ENCODE measurements around the gene CRYBA2.

CRYBA2 gene

DNA sequence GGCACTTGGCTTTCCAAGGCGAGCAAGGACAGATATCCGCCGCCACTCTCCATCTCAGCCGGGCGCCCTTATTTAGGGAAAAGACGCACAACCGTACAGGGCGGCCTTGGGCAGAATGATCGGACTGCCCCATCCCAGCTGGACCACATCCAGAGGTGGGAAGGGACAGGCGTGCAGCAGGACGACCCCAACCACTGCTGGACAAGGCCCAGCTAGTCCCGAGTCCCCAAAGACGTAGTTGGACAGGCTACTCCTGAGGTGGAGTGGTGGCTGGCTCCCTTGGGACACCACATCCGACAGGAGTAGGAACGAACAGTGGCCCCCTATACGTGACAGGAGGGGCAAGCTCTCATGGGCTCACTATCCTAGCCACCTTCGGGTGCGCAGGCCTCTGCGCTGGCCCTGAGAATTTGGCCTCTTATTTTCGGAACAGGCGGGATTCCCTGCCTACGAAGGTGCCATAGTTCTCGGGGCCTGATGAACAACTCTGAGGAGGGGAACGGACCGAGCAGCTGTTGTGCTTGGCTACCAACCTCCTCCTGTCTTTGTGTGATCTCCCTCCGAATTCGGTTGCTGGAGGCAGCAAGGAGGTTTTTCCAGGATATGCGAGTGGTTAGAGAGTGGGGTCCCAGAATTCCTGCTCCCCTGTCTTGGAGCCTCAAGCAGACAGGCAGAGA is 10.5 kb downstream of the CRYBA2 start:
- no peak for ATAC-seq
- no peak for DNase-seq

DNA sequence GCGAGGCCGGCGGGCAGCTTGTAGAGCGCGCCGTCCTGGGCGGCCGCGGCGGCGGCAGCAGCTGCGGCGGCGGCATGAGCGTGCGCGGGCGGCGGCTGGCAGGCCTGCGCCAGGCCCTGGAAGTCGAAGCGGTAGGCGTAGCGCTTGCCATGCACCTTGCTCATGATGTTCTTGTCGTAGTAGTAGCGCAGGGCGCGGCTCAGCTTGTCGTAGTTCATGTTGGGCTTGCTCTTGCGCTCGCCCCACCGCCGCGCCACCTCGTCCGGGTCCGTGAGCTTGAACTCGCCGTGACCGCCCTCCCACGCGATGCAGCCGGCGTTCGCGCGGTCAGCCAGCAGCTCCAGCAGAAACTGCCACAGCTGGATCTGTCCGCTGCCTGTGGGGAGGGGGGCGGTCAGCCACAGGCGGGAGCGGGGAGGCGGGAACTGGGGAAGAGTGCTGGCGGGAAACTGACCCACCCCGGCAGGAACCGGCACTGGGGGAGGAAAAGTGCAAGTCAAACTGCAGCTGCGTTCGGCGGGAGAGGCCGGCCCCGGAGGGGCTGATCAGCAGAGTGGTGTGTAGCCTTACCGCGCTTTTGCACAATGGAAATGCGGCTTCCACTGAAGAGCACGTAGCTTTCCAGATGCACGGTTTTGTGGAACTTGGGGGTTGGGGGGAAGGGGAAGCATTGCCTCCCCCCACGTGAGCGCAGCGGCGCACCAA is 11.2 kb downstream of the CRYBA2 start:
- ATAC-seq (no peak), DNase-seq (peak; percentile 36)

DNA sequence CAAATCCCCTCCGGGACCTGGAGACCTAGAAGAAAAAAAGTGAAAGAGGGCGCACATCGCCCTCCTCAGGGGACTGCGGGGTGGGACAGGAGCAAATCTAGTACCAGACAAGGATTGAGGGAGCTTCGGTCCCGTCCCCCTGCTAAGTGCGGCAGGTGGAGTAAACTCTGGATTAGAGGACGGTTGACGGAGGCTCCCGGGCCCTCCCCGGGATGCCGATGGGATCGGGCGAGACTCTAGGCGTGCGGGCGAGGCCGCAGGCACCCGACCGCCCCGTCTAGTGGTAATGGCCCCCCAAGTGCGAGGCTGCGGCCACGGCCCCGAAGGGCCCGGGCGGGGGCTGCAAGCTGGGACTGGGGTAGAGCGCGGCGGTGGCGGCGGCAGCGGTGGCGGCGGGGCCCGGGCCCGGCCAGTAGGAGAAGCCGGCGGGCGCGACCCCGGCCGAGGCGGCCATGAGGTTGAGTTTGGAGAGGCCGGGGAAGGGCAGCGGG is 11.8 kb downstream of the CRYBA2 start:
- ATAC-seq: no peak

DNA sequence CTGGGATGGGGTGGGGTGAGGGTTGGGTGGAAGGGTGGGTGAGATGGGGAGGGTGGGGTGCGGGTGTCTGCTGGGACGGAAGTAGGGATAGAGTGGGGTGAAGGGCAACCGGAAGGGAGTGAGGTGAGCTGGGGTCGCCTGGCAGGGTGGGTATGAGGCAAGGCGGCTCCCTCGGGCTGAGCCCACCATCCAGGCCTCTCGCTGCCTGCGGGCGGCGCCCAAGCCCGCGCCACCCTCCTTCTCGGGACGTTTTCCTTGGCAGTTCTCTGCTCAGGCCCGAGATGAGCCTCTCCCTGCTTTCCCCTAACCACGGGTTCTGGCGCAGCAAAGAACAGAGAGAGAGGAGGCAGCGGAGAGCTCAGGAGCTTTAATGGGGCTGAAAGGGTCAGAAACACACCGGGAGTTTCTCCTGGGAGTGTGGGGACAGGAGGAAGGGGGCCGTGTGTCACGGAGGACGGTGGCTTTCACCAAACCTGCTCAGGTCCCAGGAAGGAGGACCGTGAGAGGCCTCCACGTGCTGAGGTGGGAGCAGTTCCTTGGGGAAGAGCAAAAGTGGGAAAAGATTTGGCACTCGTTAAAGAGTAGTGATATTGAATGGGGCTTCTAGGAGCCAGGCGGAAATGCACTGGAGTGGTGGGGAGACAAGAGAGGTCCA is 12.4 kb downstream of the CRYBA2 start:
- DNase-seq (no peak), ATAC-seq (no peak)

More for the DNA sequence above, 11.8 kb downstream of the CRYBA2 start:
- no peak for DNase-seq

DNA sequence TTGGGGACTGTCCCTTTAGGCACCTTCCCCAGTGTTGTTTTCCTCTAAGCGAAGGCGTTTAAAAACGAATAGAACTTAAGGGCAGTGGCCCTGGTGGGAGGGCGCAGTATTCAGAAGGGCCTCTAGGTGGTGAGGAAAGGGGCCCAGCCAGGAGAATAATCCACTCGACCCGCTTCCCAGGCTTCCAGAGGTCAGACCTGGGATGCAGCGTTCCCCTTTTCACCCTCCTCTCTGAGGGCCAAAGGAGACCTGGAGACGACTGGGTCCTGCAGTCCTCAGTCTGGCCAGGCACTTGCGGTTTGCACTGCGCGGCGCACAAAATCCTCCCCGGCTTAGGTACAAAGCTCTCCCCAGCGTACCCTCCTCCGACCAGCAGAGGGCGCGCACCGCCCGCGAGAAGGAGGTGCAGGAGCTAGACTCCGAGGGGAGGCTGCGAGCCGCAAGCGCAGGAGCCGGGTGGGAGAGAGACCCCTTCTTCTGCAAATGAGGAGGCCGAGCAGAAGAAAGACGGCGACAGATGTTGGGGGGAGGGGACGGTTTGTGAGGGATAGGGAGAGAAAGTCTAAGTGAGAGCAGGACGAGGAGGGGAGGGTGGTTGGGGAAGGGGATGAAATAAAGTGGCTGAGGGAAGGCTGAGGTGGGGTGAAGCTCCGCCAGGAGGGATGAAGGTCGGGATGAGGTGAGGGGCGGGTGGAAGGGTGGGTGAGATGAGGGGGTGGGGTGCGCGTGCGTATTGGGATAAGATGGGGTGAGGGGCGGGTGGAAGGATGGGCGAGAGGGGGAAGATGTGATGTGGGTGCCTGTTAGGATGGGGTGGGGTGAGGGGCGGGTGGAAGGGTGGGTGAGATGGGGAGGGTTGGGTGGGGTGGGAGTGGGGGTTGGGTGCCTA is 13.1 kb downstream of the CRYBA2 start:
- peak; percentile 82 for ATAC-seq

DNA sequence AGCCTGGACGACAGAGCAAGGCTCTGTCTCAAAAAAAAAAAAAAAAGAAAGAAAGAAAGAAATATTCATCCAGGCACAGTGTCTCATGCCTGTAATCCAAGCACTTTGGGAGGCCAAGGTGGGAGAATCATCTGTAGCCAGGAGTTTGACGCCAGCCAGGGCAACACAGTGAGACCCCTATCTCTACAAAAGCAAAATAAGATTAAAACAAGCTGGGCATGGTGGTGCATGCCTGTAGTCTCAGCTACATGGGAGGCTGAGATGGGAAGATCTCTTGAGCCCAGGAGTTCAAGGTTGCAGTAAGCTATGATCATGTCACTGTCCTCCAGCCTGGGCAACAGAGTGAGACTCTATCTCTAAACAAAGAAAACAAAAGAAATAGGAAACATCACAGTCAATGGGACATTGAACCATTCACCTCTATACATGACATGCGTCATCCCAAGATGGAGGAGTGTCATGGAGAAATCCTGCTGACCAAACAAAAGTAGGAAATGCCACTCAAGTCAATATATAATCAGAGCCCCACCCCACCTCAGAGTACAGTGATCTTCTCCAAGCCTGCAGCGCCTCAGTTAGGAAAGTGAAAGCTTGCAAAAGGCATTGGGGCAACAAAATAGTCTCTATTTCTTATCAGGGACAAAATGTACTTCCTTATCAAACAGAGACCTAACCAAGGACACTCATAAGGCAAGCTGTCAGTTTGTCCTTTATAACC is 18.0 kb downstream of the CRYBA2 start:
- ATAC-seq: no peak
- DNase-seq: no peak

More for the DNA sequence above, 13.1 kb downstream of the CRYBA2 start:
- DNase-seq: peak; percentile 91

DNA sequence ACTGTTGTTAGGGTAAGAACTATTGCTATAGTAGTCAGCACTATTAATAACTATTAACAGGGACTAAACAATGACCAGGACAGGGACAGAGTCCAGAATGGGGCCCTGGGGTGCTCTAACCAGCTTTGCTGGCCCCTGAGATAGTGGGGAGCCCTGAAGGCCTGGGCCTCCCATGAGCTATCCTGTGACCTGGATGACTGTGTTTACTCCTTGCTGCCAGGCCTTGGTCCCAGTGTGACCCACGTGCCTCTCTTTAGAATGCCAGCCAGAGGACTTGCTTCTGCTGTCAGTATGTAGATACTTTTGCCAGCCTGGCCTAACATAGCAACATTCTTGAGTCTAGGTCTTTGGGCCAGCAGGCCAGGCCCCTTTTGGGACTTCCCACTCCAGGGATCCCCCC is 22.3 kb downstream of the CRYBA2 start:
- DNase-seq (no peak), ATAC-seq (no peak)

DNA sequence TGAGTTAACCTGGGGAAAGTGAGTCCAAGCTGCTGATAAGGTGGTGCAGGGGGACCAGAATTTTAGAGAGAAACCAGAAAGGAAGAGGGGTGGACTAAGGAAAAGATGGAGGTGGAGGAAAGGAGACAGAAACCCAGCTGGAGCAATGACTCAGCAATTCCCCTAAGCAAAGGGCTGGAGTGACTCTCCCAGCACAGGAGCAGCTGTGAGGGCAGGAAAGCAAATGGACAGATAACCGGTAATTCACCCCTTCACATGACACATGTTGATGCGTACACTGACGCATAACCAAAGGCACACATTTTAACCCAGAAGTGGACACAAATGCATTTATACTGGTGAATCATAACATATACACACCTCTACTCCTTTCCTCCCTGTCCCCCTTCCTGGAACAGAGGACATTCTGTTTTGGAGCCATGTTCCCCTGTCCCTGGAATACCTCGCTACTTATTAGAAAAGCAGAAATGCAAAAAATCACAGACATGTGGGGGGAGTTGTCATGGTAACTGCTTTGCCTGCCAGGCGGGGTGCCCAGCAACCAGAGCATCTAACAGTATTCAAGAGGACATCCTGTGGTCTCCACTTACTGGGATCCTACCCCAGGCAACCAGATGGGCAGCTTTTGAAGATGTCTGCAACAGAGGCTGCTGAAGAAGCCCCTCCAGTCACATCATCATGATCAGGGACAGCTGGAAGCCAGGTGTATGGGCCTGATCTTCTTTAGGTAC is 29.0 kb downstream of the CRYBA2 start:
- ATAC-seq (no peak), DNase-seq (no peak)

DNA sequence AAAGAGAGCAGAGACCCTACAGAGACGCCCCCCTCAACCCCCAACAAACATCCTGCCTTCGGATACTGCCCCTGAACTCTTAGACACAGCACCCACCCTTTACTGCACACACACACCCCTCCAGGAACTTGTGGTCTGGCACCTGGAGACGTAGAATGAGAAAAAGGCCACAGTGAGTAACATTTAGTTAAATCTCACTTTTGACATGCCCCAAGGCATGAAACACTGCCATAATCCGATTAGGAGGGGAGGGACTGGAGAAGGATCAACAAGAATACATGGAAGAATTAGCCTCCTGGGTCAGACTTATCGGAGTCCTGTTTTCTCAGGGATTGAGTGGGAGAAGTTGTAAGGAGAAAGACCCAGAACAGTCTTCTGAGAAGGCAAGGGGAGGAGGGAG is 29.6 kb downstream of the CRYBA2 start:
- no peak for ATAC-seq

DNA sequence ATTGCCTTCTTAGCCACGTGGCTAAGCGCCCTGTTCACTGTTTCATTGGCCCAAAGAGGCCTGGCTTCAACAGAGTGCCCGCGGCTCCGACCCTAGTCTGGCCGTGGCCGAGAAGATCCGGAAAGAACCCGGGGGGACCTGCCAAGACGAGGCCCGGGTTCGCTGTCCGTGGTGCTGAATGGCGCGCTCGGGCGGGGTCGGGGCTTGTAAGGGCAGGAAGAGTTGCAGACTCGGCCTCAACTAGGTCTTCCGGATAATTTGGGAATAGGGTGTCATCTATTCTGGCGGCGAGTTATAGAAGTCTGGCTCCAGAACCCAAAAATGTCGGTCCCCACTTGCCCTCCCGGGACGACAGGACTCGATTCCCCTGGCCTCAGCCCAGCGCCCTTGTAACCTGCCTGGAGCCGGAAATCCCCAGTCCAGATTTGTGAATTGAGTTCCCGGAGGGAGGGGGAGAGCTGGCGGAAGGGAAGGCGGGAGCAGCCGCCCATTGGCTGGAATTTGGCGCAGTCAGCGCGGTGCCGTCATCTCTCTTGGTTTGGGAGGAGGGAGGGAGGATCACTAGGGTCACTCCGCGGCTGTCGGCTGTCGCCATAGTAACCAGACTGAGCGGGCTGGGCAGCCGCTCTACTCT is 30.2 kb downstream of the CRYBA2 start:
- ATAC-seq (no peak), DNase-seq (peak; percentile 70)

More for the DNA sequence above, 29.6 kb downstream of the CRYBA2 start:
- DNase-seq: no peak

DNA sequence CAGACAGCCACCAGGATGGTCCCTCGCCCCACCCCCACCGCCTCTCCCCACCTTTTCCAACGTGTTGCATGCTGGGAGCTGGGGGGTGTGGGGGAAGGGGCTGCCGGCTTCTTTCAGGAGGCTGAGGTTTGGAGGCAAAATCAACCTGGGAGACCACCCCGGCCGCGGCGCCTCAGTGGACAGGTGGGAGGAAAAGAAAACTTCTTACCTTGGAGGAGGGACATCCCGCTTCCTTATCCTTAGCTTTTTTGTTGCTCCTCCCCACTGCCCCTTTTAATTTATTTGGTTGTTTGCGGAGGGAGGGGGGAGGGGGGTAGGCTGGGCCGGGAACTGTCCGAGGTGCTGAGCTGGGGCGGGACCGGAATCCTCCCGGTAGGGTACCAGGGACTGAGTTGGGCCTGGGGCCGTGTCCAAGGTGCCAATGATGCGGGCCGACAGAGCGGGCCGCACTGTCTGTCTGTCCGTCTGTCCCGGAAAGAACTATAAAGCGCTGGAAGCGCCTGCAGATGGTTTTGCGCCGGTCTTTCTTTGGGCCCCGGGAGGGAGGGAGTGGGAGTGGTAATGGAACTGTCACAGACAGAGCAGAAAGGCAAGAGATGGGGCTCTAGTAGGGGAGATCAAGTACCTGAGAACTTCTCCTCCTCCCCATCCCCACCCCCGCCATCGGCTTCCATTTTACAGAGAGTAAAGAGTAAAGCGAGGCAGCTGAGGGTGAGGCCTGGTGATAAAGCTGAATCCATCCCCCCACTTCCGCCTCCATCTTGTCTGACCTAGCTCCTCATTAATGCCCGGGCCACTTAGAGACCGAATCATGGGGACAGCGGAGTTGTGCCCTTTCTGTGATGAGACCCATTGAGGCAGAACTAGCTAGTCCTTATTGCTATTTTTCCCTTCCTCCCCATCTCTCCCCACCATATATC is 31.3 kb downstream of the CRYBA2 start:
- no peak for ATAC-seq
- DNase-seq: peak; percentile 38

DNA sequence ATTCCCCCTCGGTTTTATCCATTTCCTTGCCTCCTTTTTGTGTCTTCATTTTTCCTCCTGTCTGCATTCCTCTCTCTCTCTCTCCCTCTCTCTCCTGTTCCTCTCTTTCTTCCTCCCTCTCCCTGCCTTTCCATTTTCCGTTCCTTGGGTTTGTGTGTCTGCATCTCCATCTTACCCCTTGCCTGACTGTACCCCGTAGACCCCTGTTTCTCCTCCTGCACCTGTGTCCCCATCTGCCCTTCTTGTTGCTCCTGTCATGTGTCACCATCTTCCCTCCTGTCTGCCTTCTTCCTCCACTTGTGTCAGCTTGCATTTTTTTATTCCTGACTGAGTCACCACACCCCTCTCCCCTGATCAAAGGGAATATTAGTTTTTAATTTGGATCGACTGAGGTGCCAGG is 32.0 kb downstream of the CRYBA2 start:
- DNase-seq: no peak
- no peak for ATAC-seq

DNA sequence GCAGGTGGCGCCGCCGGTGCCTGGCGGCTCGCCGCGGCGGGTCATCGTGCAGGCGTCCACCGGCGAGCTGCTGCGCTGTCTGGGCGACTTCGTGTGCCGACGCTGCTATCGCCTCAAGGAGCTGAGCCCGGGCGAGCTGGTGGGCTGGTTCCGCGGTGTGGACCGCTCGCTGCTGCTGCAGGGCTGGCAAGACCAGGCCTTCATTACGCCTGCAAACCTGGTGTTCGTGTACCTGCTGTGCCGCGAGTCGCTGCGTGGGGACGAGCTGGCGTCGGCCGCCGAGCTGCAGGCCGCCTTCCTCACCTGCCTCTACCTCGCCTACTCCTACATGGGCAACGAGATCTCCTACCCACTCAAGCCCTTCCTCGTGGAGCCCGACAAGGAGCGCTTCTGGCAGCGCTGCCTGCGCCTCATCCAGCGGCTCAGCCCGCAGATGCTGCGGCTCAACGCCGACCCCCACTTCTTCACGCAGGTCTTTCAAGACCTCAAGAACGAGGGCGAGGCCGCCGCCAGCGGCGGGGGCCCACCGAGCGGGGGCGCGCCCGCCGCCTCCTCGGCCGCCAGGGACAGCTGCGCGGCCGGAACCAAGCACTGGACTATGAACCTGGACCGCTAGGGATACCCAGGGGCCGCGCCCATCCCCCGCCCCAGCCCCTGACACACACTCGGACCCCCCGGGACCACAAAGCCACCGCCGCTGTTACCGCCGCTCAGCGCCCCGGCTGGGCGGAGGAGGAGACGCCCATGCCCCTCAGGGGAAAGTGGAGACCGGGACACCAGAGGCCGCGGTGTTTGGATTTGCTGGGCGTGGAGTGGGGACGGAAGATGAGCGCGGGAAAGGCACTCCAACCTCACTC is 32.7 kb downstream of the CRYBA2 start:
- no peak for ATAC-seq
- DNase-seq: no peak

DNA sequence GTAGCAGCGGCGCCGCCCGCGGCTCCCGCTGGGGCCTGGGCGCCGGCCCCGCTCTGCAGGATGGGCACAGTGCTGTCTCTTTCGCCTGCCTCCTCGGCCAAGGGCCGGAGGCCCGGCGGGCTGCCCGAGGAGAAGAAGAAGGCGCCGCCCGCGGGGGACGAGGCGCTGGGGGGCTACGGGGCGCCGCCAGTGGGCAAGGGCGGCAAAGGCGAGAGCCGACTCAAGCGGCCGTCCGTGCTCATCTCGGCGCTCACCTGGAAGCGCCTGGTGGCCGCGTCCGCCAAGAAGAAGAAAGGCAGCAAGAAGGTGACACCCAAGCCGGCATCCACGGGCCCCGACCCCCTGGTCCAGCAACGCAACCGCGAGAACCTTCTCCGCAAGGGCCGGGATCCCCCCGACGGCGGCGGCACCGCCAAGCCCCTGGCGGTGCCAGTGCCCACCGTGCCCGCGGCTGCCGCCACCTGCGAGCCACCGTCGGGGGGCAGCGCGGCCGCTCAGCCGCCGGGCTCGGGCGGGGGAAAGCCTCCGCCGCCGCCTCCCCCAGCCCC is 33.4 kb downstream of the CRYBA2 start:
- no peak for DNase-seq
- peak; percentile 4 for ATAC-seq

DNA sequence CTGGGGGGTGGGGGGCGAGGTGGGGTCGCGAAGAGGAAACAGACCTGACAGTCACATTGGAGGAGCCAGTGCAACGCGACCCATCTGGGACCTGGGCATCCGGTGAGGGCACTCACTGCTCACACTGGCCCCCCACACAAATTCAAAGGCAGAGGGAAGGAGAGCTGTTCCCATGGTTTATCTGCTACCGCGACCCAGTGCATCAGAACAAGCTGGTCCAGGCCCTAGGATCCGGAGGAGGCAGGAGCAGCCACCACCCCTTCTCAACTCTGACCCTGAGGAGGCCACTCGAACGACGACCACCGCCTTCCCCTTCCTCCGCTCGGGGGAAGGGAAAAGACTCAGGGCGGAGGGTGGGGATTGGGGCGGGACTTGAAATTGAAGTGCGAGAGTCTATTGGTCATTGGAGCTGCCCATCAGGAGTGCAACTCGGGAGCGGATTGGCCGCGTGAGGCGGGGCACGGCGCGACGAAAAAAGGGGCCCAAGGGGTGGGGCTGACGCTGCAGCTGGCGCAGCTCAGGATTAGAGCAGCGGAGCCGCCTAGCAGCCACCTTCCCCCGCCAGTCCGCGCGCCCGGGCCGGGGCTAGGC is 34.0 kb downstream of the CRYBA2 start, which contains the start of gene CDK5R2:
TSS of gene CDK5R2 (plus strand) at position 526 of the 591 bp plus-strand sequence. CDS start 155 bp downstream, outside the sequence.
- peak; percentile 94 for ATAC-seq
- peak; percentile 85 for DNase-seq

DNA sequence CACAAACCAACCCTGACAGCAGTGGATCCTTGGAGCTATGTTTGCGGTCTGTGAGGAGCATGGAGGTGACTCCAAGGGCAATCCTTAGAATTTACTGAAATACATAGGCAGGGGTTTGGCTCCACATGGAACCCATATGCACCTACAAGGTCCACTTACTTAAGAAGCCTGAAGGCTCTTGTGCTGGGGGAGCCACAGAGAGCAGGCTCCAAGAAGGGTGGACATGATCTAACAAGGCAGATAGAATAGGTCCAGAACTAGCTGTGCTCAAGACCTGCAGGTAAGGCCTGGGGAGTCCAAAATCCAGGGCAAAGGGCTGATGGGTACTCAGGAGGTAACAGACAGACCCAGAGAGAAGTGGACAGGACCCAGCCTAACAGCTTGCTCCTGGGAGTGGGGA is 34.9 kb downstream of the CRYBA2 start:
- no peak for ATAC-seq
- DNase-seq: no peak

DNA sequence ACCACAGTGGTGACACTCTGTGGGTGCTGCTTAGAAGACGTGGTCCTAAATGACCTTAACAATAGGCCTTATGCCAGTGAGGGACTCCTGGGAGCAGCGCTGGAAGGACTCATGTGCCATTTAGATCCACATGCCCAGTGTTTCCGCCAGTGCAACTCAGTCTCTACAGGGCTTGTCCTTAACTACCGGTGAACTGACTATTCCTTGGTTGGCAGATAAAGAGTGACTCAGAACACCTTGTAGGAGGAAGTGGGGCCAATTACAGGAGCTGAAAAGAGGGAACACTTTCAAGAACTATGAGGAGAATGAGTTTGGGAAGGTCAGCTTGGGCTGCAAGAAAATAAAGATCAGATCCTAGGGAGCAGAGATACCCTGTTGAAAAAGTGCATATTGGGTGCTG is 35.6 kb downstream of the CRYBA2 start:
- DNase-seq (no peak), ATAC-seq (no peak)
